ENCODE data around the gene NUDT14.

The NUDT14 gene

GRCh38 chr14:105180592-105181548 is at the start of gene NUDT14:
Gene NUDT14 (minus strand): TSS chr14:105181312. CDS start chr14:105181209, 103 bp downstream.
- peak; percentile 16 for DNase-seq (ENCODE audit: low read depth)
- peak within 1 kb of the TSS; percentile 54 for H3K4me3 ChIP-seq (ENCODE audit: low read length)
- no peak for TF ChIP-seq CTCF (conservative IDR thresholded peaks at IDR 0.05; ENCODE audit: low read length)

- H3K4me3 ChIP-seq (ENCODE audit: low read length): no peak overlapping the region
- no peak for TF ChIP-seq CTCF (conservative IDR thresholded peaks at IDR 0.05; ENCODE audit: low read length)
- no peak for DNase-seq (ENCODE audit: low read depth)
Observed at GRCh38 chr14:105229099-105229655, 48.1 kb upstream of the NUDT14 start.

GRCh38 chr14:105228562-105228961 is 47.5 kb upstream of the NUDT14 start:
- no peak for TF ChIP-seq CTCF (conservative IDR thresholded peaks at IDR 0.05; ENCODE audit: low read length)
- no peak for DNase-seq (ENCODE audit: low read depth)
- no peak overlapping the region for H3K4me3 ChIP-seq (ENCODE audit: low read length)

GRCh38 chr14:105227346-105227745 is 46.2 kb upstream of the NUDT14 start:
- DNase-seq (ENCODE audit: low read depth): no peak
- no peak for TF ChIP-seq CTCF (conservative IDR thresholded peaks at IDR 0.05; ENCODE audit: low read length)
- no peak overlapping the region for H3K4me3 ChIP-seq (ENCODE audit: low read length)

- no peak for TF ChIP-seq CTCF (conservative IDR thresholded peaks at IDR 0.05; ENCODE audit: low read length)
- no peak overlapping the region for H3K4me3 ChIP-seq (ENCODE audit: low read length)
- no peak for DNase-seq (ENCODE audit: low read depth)
Observed at GRCh38 chr14:105226198-105226597, 45.1 kb upstream of the NUDT14 start.

GRCh38 chr14:105224845-105225570 is 43.9 kb upstream of the NUDT14 start:
- no peak for TF ChIP-seq CTCF (conservative IDR thresholded peaks at IDR 0.05; ENCODE audit: low read length)
- no peak for DNase-seq (ENCODE audit: low read depth)
- H3K4me3 ChIP-seq (ENCODE audit: low read length): no peak overlapping the region
